Neutrophil (primary cell): ENCODE measurements around the gene CCDC171.

Experiments used
- H3K27ac ChIP-seq: fragments of 200-600 bp; sonication (generic); 2 replicates; pipeline ENCODE4 v1.5.1; 2016; ENCODE audit warnings: mild to moderate bottlenecking, moderate library complexity
- H3K27me3 ChIP-seq: fragments of 200-600 bp; sonication (generic); 2 replicates; pipeline ENCODE4 v1.6.0; 2016; ENCODE audit warnings: mild to moderate bottlenecking
- H3K36me3 ChIP-seq: fragments of 200-600 bp; sonication (generic); 2 replicates; pipeline ENCODE4 v1.5.1; 2017
- H3K4me1 ChIP-seq, 2 experiments: fragments of 200-600 bp in 1 of 2; sonication (generic) in 1 of 2; 1 replicate in 1 of 2; 2 replicates in 1 of 2; pipeline versions ENCODE4 v1.5.1 to v1.6.1; 2013 to 2016; ENCODE audit warnings: low read depth in 1 of 2, low read length in 1 of 2, mild to moderate bottlenecking in 1 of 2, moderate library complexity in 1 of 2; ENCODE audit not compliant: control insufficient read depth in 1 of 2, insufficient read depth in 1 of 2
- H3K4me3 ChIP-seq, 2 experiments: fragments of 200-600 bp in 1 of 2; sonication (generic) in 1 of 2; 1 replicate in 1 of 2; 2 replicates in 1 of 2; pipeline ENCODE4 v1.5.1; 2013 to 2016; ENCODE audit warnings: low read depth in 1 of 2, low read length in 1 of 2, mild to moderate bottlenecking in 1 of 2, moderate library complexity in 1 of 2
- H3K9me3 ChIP-seq: fragments of 200-600 bp; sonication (generic); 2 replicates; pipeline ENCODE4 v1.5.1; 2016
- TF ChIP-seq, protein P1 (sequence below): fragments of 200-600 bp; sonication (generic); IDR thresholded peaks from 2 replicates; pipeline ENCODE4 v1.5.1; 2016; ENCODE audit warnings: antibody characterized with exemption

The CCDC171 gene

DNA sequence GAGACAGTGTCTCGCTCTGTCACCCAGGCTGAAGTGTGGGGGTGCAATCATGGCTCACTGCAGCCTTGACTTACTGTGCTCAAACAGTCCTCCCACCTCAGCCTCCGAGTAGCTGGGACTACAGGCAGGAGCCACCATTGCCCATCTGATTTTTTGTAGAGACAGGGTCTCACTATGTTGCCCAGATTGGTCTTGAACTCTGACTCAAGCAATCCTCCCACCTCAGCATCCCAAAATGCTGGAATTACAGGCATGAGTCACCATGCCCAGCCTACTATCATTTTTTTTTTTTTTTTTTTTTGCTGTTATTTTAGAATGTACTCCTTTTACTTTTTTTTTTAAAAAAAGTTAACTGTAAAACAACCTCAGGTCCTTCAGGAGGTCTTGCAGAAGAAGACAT lies 449.0 kb downstream of the CCDC171 start:
- Histone ChIP-seq H3K4me1 (no peaks in the 10 kb centered on the region), H3K36me3 (no peaks in the 10 kb centered on the region), H3K27me3 (no peaks in the 10 kb centered on the region), H3K9me3 (no peaks in the 10 kb centered on the region), H3K4me3 (no peak overlapping the region), H3K27ac (no peak overlapping the region)
- TF ChIP-seq, protein P1, sequence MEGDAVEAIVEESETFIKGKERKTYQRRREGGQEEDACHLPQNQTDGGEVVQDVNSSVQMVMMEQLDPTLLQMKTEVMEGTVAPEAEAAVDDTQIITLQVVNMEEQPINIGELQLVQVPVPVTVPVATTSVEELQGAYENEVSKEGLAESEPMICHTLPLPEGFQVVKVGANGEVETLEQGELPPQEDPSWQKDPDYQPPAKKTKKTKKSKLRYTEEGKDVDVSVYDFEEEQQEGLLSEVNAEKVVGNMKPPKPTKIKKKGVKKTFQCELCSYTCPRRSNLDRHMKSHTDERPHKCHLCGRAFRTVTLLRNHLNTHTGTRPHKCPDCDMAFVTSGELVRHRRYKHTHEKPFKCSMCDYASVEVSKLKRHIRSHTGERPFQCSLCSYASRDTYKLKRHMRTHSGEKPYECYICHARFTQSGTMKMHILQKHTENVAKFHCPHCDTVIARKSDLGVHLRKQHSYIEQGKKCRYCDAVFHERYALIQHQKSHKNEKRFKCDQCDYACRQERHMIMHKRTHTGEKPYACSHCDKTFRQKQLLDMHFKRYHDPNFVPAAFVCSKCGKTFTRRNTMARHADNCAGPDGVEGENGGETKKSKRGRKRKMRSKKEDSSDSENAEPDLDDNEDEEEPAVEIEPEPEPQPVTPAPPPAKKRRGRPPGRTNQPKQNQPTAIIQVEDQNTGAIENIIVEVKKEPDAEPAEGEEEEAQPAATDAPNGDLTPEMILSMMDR, result no peak

DNA sequence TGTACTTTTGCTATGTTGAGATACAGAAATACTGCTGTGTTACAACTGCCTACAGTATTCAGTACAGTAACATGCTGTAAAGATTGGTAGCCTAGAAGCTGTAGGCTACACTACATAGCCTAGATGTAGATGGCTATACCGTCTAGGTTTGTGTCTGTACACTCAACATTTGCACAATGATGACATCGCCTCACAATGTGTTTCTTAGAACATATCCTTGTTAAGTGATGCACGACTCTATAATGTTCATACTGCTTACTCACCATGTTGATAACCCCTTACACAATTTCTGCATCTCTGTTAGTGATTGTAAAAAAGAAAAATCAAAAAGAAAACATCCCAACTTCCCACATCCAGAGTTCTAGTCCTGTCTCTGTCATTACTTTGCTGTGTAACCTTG lies 450.0 kb downstream of the CCDC171 start:
- Histone ChIP-seq H3K4me1 (no peaks in the 10 kb centered on the region), H3K27me3 (no peaks in the 10 kb centered on the region), H3K9me3 (no peaks in the 10 kb centered on the region), H3K27ac (no peak overlapping the region), H3K36me3 (no peaks in the 10 kb centered on the region), H3K4me3 (no peak overlapping the region)
- TF ChIP-seq, protein P1, result no peak

DNA sequence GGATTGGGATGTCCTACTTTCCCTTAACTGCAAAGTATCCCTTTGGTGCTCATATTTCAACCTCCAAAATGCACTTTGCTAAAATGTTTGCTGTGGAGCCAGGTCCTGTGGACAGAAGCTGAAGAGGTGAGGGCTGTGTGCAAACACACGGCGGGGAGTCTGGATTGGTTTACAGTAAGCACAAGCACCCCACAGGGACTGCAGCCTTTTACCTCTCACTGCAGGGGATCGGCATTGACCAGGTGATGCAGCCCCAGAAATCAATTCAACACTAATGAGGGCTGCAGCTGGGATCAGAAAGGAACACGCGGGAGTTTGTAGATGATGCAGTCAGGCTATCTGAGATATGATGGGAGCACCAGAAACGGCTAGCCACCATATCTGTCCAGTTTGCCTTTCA lies 450.9 kb downstream of the CCDC171 start:
- H3K27me3 ChIP-seq, result no peaks in the 10 kb centered on the region
- H3K4me1 ChIP-seq, result no peaks in the 10 kb centered on the region
- TF ChIP-seq, protein P1, result no peak

DNA sequence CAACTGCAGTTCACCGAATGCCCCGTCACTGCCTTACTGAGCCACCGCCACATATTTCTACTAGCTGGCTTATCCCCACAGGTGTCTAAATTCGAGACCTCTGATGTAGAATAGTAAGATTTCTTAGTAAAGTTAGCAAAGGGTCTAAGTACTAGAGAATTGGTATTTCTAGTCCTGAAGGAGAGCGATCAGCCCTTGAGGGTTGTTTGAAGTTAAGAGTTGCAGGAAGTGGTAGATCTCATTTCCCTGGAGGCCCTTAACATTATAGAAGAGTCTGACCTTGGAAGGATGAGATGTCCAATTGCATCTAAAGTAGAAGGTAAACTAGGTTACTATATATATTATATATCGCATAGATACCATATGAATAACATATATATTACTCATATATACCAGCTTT lies 451.8 kb downstream of the CCDC171 start:
- no peaks in the 10 kb centered on the region for H3K9me3 ChIP-seq
- H3K27me3 ChIP-seq, result no peaks in the 10 kb centered on the region
- H3K36me3 ChIP-seq, result no peaks in the 10 kb centered on the region
- TF ChIP-seq, protein P1, result no peak
- no peak overlapping the region for H3K27ac ChIP-seq
- no peaks in the 10 kb centered on the region for H3K4me1 ChIP-seq
- H3K4me3 ChIP-seq, result no peak overlapping the region

More for the DNA sequence above, 450.9 kb downstream of the CCDC171 start:
- Histone ChIP-seq H3K4me3 (no peak overlapping the region), H3K36me3 (no peaks in the 10 kb centered on the region), H3K9me3 (no peaks in the 10 kb centered on the region), H3K27ac (no peak overlapping the region)

DNA sequence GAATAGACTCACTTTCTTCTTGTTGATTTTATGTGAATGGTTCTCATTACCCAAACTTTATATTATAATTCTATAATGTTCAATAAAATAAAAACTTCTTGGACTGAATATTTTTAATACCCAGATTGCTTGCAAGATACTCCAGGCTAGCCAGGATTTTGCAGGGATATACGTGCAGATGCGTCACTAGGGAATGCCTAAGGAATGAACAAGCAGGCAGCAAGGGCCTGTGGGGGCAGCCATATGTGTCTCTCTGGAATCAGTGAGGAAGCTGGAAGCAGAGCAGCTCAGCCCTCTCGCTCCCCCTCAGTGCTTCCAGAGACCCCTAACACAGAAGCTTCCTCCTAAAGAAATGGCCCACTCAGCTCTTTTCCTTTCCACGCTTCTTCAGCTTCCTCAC lies 457.4 kb downstream of the CCDC171 start:
- Histone ChIP-seq H3K4me3 (no peak overlapping the region), H3K36me3 (no peaks in the 10 kb centered on the region), H3K4me1 (no peaks in the 10 kb centered on the region), H3K27ac (no peak overlapping the region), H3K9me3 (no peaks in the 10 kb centered on the region), H3K27me3 (no peaks in the 10 kb centered on the region)
- TF ChIP-seq, protein P1, result no peak

DNA sequence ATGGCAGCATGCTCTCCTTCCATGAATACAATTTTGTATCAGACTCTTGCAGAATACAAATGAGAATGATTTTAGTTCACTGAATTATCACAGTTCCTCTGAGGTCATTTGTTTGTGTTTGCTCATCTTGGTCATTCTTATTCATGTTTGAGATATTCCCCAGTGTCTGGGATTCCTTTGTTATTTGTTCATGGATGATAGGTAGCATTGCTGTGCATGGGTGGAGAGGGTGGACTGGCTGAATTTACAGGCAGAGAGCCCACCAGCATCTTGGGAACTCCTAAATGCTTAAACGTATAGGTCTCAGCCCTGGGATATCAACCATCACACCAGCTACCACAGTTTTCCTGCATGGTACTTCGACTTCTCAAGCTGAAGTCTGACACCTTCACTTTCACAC lies 459.8 kb downstream of the CCDC171 start:
- H3K4me3 ChIP-seq, result no peak overlapping the region
- H3K36me3 ChIP-seq, result no peaks in the 10 kb centered on the region
- H3K4me1 ChIP-seq, result no peaks in the 10 kb centered on the region
- no peaks in the 10 kb centered on the region for H3K27me3 ChIP-seq
- TF ChIP-seq, protein P1, result no peak
- no peak overlapping the region for H3K27ac ChIP-seq
- no peaks in the 10 kb centered on the region for H3K9me3 ChIP-seq
